HUES64 (cell line): ENCODE measurements around the gene NEURL1.

Experiments used
- H3K27ac ChIP-seq: 2 replicates; pipeline ENCODE4 v1.7.0; 2013; ENCODE audit warnings: low read depth, low read length, inconsistent platforms
- H3K27me3 ChIP-seq: 2 replicates; pipeline ENCODE4 v1.6.1; 2013; ENCODE audit warnings: mild to moderate bottlenecking, low read length; ENCODE audit not compliant: insufficient read depth
- H3K36me3 ChIP-seq: 2 replicates; pipeline ENCODE4 v1.6.1; 2013; ENCODE audit warnings: mild to moderate bottlenecking, low read length; ENCODE audit not compliant: insufficient read depth
- H3K4me1 ChIP-seq: 2 replicates; pipeline ENCODE4 v1.6.1; 2013; ENCODE audit warnings: mild to moderate bottlenecking, low read length, moderate library complexity; ENCODE audit not compliant: insufficient read depth
- H3K4me3 ChIP-seq: 2 replicates; pipeline ENCODE4 v1.5.1; 2013; ENCODE audit warnings: mild to moderate bottlenecking, low read length, moderate library complexity
- H3K9ac ChIP-seq: 2 replicates; pipeline ENCODE4 v1.6.1; 2013; ENCODE audit warnings: mild to moderate bottlenecking, low read depth, low read length
- H3K9me3 ChIP-seq: 2 replicates; pipeline ENCODE4 v1.6.1; 2013; ENCODE audit warnings: low read depth, low read length; ENCODE audit not compliant: insufficient read depth
- WGBS: fragments of 150-250, 120-280 bp; methylation state at CpG from one replicate; pipeline ENCODE4 v1.1.7; 2013; ENCODE audit warnings: missing lambda C conversion rate; 5-methylcytosine and 5-hydroxymethylcytosine counted together

NEURL1 gene

GRCh38 chr10:103559776-103560175 is 66.3 kb downstream of the NEURL1 start:
- Histone ChIP-seq H3K9ac (no peak overlapping the region), H3K27me3 (peaks cover 15% of the 10 kb centered on the region), H3K9me3 (no peaks in the 10 kb centered on the region), H3K27ac (no peak overlapping the region), H3K4me3 (no peak overlapping the region), H3K36me3 (no peaks in the 10 kb centered on the region), H3K4me1 (peaks cover 3% of the 10 kb centered on the region; the same call in 1 of the 2 replicates)
- 88% methylated on average over 9 of the region's 9 CpGs for WGBS

- Histone ChIP-seq H3K27me3 (peaks cover 8% of the 10 kb centered on the region), H3K9ac (no peak overlapping the region), H3K4me1 (peaks cover under 1% of the 10 kb centered on the region; the same call in 1 of the 2 replicates), H3K9me3 (no peaks in the 10 kb centered on the region), H3K36me3 (no peaks in the 10 kb centered on the region), H3K4me3 (no peak overlapping the region), H3K27ac (no peak overlapping the region)
- WGBS, result 92% methylated on average over 7 of the region's 7 CpGs
Measured at GRCh38 chr10:103560886-103561285, 67.4 kb downstream of the NEURL1 start.

DNA sequence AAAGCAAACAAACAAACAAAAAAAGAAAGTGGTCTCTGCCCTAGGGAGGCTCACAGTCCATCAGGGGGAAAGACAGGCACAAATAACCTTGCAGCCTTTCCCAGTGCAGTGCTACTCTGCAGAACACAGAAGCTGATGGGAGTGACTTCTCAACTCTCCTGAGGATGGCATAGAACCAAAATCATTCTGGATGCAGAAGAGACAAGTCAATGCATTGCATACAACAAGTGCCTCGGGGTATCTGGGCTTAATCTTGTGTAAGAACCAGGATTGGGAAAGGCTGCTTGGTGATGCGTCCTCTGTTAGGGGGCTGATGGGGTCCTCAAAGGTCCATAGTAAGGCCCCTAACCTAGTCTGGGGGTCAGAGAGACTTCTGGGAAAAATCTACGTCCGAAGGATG is 68.9 kb downstream of the NEURL1 start:
- Histone ChIP-seq H3K27ac (no peak overlapping the region), H3K9ac (no peak overlapping the region), H3K27me3 (no peaks in the 10 kb centered on the region), H3K4me3 (no peak overlapping the region), H3K4me1 (no peaks in the 10 kb centered on the region), H3K9me3 (no peaks in the 10 kb centered on the region), H3K36me3 (no peaks in the 10 kb centered on the region)
- WGBS, result 89% methylated on average over 4 of the region's 4 CpGs

- H3K27ac ChIP-seq, result no peak overlapping the region
- no peaks in the 10 kb centered on the region for H3K4me1 ChIP-seq
- H3K4me3 ChIP-seq, result no peak overlapping the region
- H3K36me3 ChIP-seq, result no peaks in the 10 kb centered on the region
- H3K27me3 ChIP-seq, result no peaks in the 10 kb centered on the region
- no peaks in the 10 kb centered on the region for H3K9me3 ChIP-seq
- no peak overlapping the region for H3K9ac ChIP-seq
- WGBS, result 96% methylated on average over 7 of the region's 7 CpGs
Measured at GRCh38 chr10:103563231-103564115, 70.0 kb downstream of the NEURL1 start.

GRCh38 chr10:103564116-103564501 is 70.6 kb downstream of the NEURL1 start:
- Histone ChIP-seq H3K36me3 (no peaks in the 10 kb centered on the region), H3K4me1 (no peaks in the 10 kb centered on the region), H3K27ac (no peak overlapping the region), H3K27me3 (no peaks in the 10 kb centered on the region), H3K9ac (no peak overlapping the region), H3K9me3 (no peaks in the 10 kb centered on the region), H3K4me3 (no peak overlapping the region)
- 73% methylated on average over 7 of the region's 7 CpGs for WGBS

DNA sequence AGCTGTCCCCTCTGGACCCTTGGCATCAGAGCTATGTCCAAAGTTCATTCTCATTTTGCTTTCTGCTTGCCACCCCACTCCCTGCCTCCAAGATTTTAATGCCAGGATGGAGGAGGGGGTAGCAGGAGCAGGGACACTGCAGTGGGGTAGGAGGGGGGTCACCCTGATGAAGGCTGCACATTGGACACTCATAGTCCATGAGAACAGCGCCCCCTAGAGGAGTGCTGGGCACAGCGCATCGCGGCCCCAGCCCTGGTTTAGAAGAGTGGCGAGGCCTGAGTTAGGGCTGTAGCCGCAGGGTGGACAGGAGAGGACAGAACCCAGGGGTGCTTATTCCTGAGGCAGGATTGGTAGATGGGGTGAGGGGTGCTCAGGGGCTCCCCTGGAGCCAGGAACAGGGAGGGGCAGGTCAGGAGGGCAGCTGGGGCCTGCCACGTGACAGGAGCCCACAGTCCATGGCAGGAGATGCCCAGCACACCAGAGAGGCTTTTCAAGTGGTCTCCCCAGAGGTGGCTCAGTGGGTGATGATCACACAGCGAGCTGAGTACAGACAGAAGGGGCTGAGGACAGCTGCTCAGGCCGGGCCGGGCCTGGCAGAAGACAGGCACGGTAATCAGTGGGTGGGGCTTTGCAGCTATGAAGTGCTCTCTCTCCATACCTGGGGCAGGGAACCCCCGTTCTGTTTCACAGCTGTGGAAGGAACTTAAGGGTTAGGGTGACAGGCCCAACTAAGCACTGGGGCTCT is 71.4 kb downstream of the NEURL1 start:
- Histone ChIP-seq H3K4me3 (no peak overlapping the region), H3K27ac (no peak overlapping the region), H3K9me3 (no peaks in the 10 kb centered on the region), H3K4me1 (no peaks in the 10 kb centered on the region), H3K36me3 (no peaks in the 10 kb centered on the region), H3K27me3 (no peaks in the 10 kb centered on the region), H3K9ac (no peak overlapping the region)
- 61% methylated on average over 12 of the region's 12 CpGs for WGBS

DNA sequence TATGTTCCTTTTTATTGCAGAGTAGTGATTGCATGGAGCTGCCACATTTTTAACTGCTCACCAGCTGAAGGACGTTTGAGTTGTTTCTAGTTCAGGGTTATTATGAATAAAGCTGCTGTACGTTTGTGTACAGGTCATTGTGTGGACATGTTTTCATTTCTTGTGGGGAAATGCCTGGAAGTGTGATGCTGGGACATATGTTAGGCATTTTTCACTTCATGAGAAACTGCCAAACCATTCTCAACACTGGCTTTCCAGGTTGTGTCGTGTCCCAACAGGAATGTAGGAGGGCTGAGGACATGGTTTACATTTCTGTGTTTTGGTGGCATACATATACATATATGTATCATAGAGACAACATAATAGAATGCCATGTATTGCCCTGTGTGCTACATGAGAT is 73.0 kb downstream of the NEURL1 start:
- Histone ChIP-seq H3K9ac (no peak overlapping the region), H3K9me3 (no peaks in the 10 kb centered on the region), H3K4me3 (no peak overlapping the region), H3K36me3 (no peaks in the 10 kb centered on the region), H3K27me3 (no peaks in the 10 kb centered on the region), H3K4me1 (no peaks in the 10 kb centered on the region), H3K27ac (no peak overlapping the region)
- whole genome bisulfite sequencing, result 72% methylated on average over 2 of the region's 3 CpGs

GRCh38 chr10:103568505-103568904 is 75.0 kb downstream of the NEURL1 start:
- H3K27ac ChIP-seq, result no peak overlapping the region
- no peaks in the 10 kb centered on the region for H3K27me3 ChIP-seq
- no peak overlapping the region for H3K9ac ChIP-seq
- H3K9me3 ChIP-seq, result no peaks in the 10 kb centered on the region
- H3K4me3 ChIP-seq, result no peak overlapping the region
- H3K36me3 ChIP-seq, result no peaks in the 10 kb centered on the region
- 85% methylated on average over 5 of the region's 5 CpGs for WGBS
- no peaks in the 10 kb centered on the region for H3K4me1 ChIP-seq

DNA sequence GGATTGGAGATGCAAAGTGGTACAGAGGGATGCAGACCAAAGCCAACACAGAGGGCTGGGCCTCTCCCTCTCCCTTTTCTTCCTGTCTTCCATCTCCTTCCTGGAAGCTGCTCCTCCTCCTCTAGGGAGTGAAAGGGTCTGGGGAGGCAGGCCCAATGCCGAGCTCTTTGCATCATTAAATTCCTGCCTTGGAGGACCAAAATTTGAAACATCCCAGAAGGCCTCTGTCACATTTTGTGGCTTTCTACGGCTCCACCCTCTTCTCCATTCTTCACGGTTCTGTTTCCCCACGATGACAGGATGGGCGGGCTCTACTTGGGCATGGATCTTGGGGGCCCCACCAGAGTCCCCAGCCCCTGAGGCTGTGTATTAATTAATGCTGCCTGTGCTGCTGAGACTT is 76.4 kb downstream of the NEURL1 start:
- no peak overlapping the region for H3K27ac ChIP-seq
- H3K27me3 ChIP-seq, result no peaks in the 10 kb centered on the region
- no peak overlapping the region for H3K9ac ChIP-seq
- no peak overlapping the region for H3K4me3 ChIP-seq
- no peaks in the 10 kb centered on the region for H3K36me3 ChIP-seq
- WGBS, result 77% methylated on average over 5 of the region's 5 CpGs
- no peaks in the 10 kb centered on the region for H3K9me3 ChIP-seq
- H3K4me1 ChIP-seq, result no peaks in the 10 kb centered on the region

- Histone ChIP-seq H3K4me3 (no peak overlapping the region), H3K36me3 (no peaks in the 10 kb centered on the region), H3K9me3 (no peaks in the 10 kb centered on the region), H3K27me3 (no peaks in the 10 kb centered on the region), H3K27ac (no peak overlapping the region), H3K9ac (no peak overlapping the region), H3K4me1 (no peaks in the 10 kb centered on the region)
- 90% methylated on average over 28 of the region's 28 CpGs for WGBS
Measured at GRCh38 chr10:103570844-103571655, 77.5 kb downstream of the NEURL1 start.

GRCh38 chr10:103571656-103571975 is 78.1 kb downstream of the NEURL1 start:
- whole genome bisulfite sequencing, result 95% methylated on average over 18 of the region's 18 CpGs

More at GRCh38 chr10:103571656-103571975, 78.1 kb downstream of the NEURL1 start:
- Histone ChIP-seq H3K27ac (no peak overlapping the region), H3K4me1 (no peaks in the 10 kb centered on the region), H3K9ac (no peak overlapping the region), H3K4me3 (no peak overlapping the region), H3K27me3 (no peaks in the 10 kb centered on the region), H3K9me3 (no peaks in the 10 kb centered on the region), H3K36me3 (no peaks in the 10 kb centered on the region)
